Fibroblast of skin of left quadriceps (primary cell): Measurements from ENCODE around the gene NLRP12.
"Not testable (repeated sequence)": the region's sequence is repeated elsewhere in the genome, so short reads cannot be mapped to it uniquely, and the experiment has no call there.

ENCODE experiments used
- DNase-seq, 2 experiments: peaks; one replicate each; pipeline ENCODE4 v3.0.0-alpha.2; 2013; ENCODE audit warnings: low read depth in 2 of 2

NLRP12 gene

GRCh38 chr19:53782698-53783097 lies 41.4 kb downstream of the NLRP12 start:
- no peak for DNase-seq

- not testable (repeated sequence) for DNase-seq
Measured at GRCh38 chr19:53781332-53781731, 42.8 kb downstream of the NLRP12 start.

- no peak for DNase-seq
Measured at GRCh38 chr19:53780506-53780905, 43.6 kb downstream of the NLRP12 start.

GRCh38 chr19:53775524-53775923 lies 48.6 kb downstream of the NLRP12 start:
- no peak for DNase-seq

GRCh38 chr19:53774491-53774890 lies 49.6 kb downstream of the NLRP12 start:
- not testable (repeated sequence) for DNase-seq

- DNase-seq: no peak
Measured at GRCh38 chr19:53773999-53774398, 50.1 kb downstream of the NLRP12 start.

- DNase-seq: peak; percentile 12 to 15
Measured at GRCh38 chr19:53772943-53773342, 51.2 kb downstream of the NLRP12 start.

- no peak for DNase-seq
Measured at GRCh38 chr19:53771144-53771543, 53.0 kb downstream of the NLRP12 start.

- not testable (repeated sequence) for DNase-seq
Measured at GRCh38 chr19:53769696-53770309, 54.3 kb downstream of the NLRP12 start.

GRCh38 chr19:53768401-53768800 lies 55.7 kb downstream of the NLRP12 start:
- DNase-seq: no peak

GRCh38 chr19:53758991-53759390 lies 65.1 kb downstream of the NLRP12 start:
- not testable (repeated sequence) for DNase-seq
